WTC11 (cell line): ENCODE data around the gene SPSB4. TPM values are rescaled to one million over a fixed set of nuclear protein-coding genes. Genes with fewer than 3 reads are reported as not detected.

Experiments used
- ATAC-seq: fragments of 200-7000 bp; cut with Tn5 transposase; 2 replicates; pipeline ENCODE4 v1.10.0; 2021; ENCODE audit warnings: mild to moderate bottlenecking, moderate library complexity
- CTCF ChIA-PET: fragments of 300-600 bp; sonication (Branson Sonifier 250); formaldehyde crosslinking; loops from one replicate; lab custom pipeline; 2021; ENCODE audit warnings: antibody characterized with exemption; lab: Charles Lee
- POLR2A ChIA-PET: fragments of 350-600 bp; sonication (Branson Sonifier 250); formaldehyde crosslinking; loops from one replicate; lab custom pipeline; 2021; ENCODE audit warnings: antibody characterized with exemption; lab: Charles Lee
- DNase-seq: peaks from one replicate; pipeline ENCODE4 v3.0.0; 2021; ENCODE audit warnings: low spot score
- H3K27ac Mint-ChIP-seq: 2 replicates; pipeline ENCODE4 v1.8.0; 2021; ENCODE audit warnings: mixed read lengths
- H3K27me3 Mint-ChIP-seq: 2 replicates; pipeline ENCODE4 v1.8.0; 2021; ENCODE audit warnings: low read depth, mild to moderate bottlenecking, moderate library complexity, mixed read lengths
- H3K36me3 Mint-ChIP-seq: 2 replicates; pipeline ENCODE4 v1.8.0; 2021; ENCODE audit warnings: mixed read lengths
- H3K4me1 Mint-ChIP-seq: 2 replicates; pipeline ENCODE4 v1.8.0; 2022; ENCODE audit warnings: mixed read lengths
- H3K4me3 Mint-ChIP-seq: 2 replicates; pipeline ENCODE4 v1.8.0; 2021; ENCODE audit warnings: mild to moderate bottlenecking, moderate library complexity, mixed read lengths
- H3K9me3 Mint-ChIP-seq: 2 replicates; pipeline ENCODE4 v1.8.0; 2021; ENCODE audit warnings: mixed read lengths
- AFF4 ChIP-seq: sonication (generic); formaldehyde crosslinking; IDR thresholded peaks from 2 replicates; pipeline ENCODE4 v1.8.1; 2023; ENCODE audit warnings: mild to moderate bottlenecking, missing genetic modification reagents, borderline replicate concordance
- ATF3 ChIP-seq: sonication (generic); formaldehyde crosslinking; conservative IDR thresholded peaks from 2 replicates; pipeline ENCODE4 v1.8.1; 2022; ENCODE audit warnings: mild to moderate bottlenecking, missing genetic modification reagents
- ELF4 ChIP-seq: sonication (generic); formaldehyde crosslinking; IDR thresholded peaks from 2 replicates; pipeline ENCODE4 v1.8.1; 2022; ENCODE audit warnings: low read depth, mild to moderate bottlenecking, moderate library complexity, missing genetic modification reagents
- EMX1 ChIP-seq: fragments of 250-450 bp; sonication (Bioruptor Pico); IDR thresholded peaks from 2 replicates; pipeline ENCODE4 v1.8.0; 2021; ENCODE audit warnings: mild to moderate bottlenecking
- ESRRA ChIP-seq: sonication (generic); formaldehyde crosslinking; IDR thresholded peaks from 2 replicates; pipeline ENCODE4 v1.8.1; 2022; ENCODE audit warnings: mild to moderate bottlenecking, missing genetic modification reagents, borderline replicate concordance
- ETV6 ChIP-seq: sonication (generic); formaldehyde crosslinking; IDR thresholded peaks from 2 replicates; pipeline ENCODE4 v1.8.1; 2022; ENCODE audit warnings: mild to moderate bottlenecking, missing genetic modification reagents
- FOXP4 ChIP-seq: sonication (generic); formaldehyde crosslinking; IDR thresholded peaks from 2 replicates; pipeline ENCODE4 v1.8.0; 2022; ENCODE audit warnings: mild to moderate bottlenecking, missing genetic modification reagents
- GABPB1 ChIP-seq: sonication (generic); formaldehyde crosslinking; IDR thresholded peaks from 2 replicates; pipeline ENCODE4 v1.8.1; 2023; ENCODE audit warnings: mild to moderate bottlenecking, missing genetic modification reagents
- HMGA2 ChIP-seq: fragments of 250-450 bp; sonication (Bioruptor Pico); IDR thresholded peaks from 2 replicates; pipeline ENCODE4 v1.4.0; 2021; ENCODE audit warnings: mild to moderate bottlenecking, moderate library complexity
- KAT7 ChIP-seq: sonication (generic); formaldehyde crosslinking; IDR thresholded peaks from 2 replicates; pipeline ENCODE4 v1.8.1; 2023; ENCODE audit warnings: missing genetic modification reagents, mild to moderate bottlenecking, borderline replicate concordance
- MLX ChIP-seq: sonication (generic); formaldehyde crosslinking; IDR thresholded peaks from 2 replicates; pipeline ENCODE4 v1.8.1; 2023; ENCODE audit warnings: mild to moderate bottlenecking, missing genetic modification reagents, moderate library complexity
- MXD4 ChIP-seq: fragments of 250-450 bp; sonication (Bioruptor Pico); IDR thresholded peaks from 2 replicates; pipeline ENCODE4 v1.8.0; 2021; ENCODE audit warnings: mild to moderate bottlenecking, moderate library complexity, borderline replicate concordance
- MYBL2 ChIP-seq: sonication (generic); formaldehyde crosslinking; IDR thresholded peaks from 2 replicates; pipeline ENCODE4 v1.8.1; 2023; ENCODE audit warnings: mild to moderate bottlenecking, moderate library complexity, missing genetic modification reagents
- NR1H2 ChIP-seq: sonication (generic); formaldehyde crosslinking; IDR thresholded peaks from 2 replicates; pipeline ENCODE4 v1.9.0; 2021; ENCODE audit warnings: mild to moderate bottlenecking, moderate library complexity, missing genetic modification reagents
- OVOL2 ChIP-seq: fragments of 250-450 bp; sonication (Bioruptor Pico); IDR thresholded peaks from 2 replicates; pipeline ENCODE4 v1.9.0; 2021; ENCODE audit warnings: mild to moderate bottlenecking, borderline replicate concordance
- PREB ChIP-seq: sonication (generic); formaldehyde crosslinking; IDR thresholded peaks from 2 replicates; pipeline ENCODE4 v1.8.1; 2022; ENCODE audit warnings: mild to moderate bottlenecking, missing genetic modification reagents, moderate library complexity, borderline replicate concordance
- SMAD4 ChIP-seq: sonication (generic); formaldehyde crosslinking; IDR thresholded peaks from 2 replicates; pipeline ENCODE4 v1.8.0; 2022; ENCODE audit warnings: mild to moderate bottlenecking, missing genetic modification reagents
- SOX15 ChIP-seq: fragments of 250-450 bp; sonication (Bioruptor Pico); IDR thresholded peaks from 2 replicates; pipeline ENCODE4 v1.9.0; 2021; ENCODE audit warnings: mild to moderate bottlenecking
- SP1 ChIP-seq: sonication (generic); formaldehyde crosslinking; conservative IDR thresholded peaks from 2 replicates; pipeline ENCODE4 v1.8.1; 2022; ENCODE audit warnings: missing genetic modification reagents
- ZBTB21 ChIP-seq: sonication (generic); formaldehyde crosslinking; IDR thresholded peaks from 2 replicates; pipeline ENCODE4 v1.8.1; 2023; ENCODE audit warnings: mild to moderate bottlenecking, missing genetic modification reagents, borderline replicate concordance
- ZNF121 ChIP-seq: sonication (generic); formaldehyde crosslinking; IDR thresholded peaks from 2 replicates; pipeline ENCODE4 v1.8.0; 2023; ENCODE audit warnings: missing genetic modification reagents
- ZNF138 ChIP-seq: sonication (generic); formaldehyde crosslinking; conservative IDR thresholded peaks from 2 replicates; pipeline ENCODE4 v1.8.1; 2022; ENCODE audit warnings: mild to moderate bottlenecking, moderate library complexity, missing genetic modification reagents
- ZNF219 ChIP-seq: sonication (generic); formaldehyde crosslinking; IDR thresholded peaks from 2 replicates; pipeline ENCODE4 v1.8.0; 2023; ENCODE audit warnings: missing genetic modification reagents, mild to moderate bottlenecking, borderline replicate concordance
- ZNF232 ChIP-seq: sonication (generic); formaldehyde crosslinking; IDR thresholded peaks from 2 replicates; pipeline ENCODE4 v1.8.0; 2022; ENCODE audit warnings: mild to moderate bottlenecking, missing genetic modification reagents
- ZNF396 ChIP-seq: fragments of 250-450 bp; sonication (Bioruptor Pico); IDR thresholded peaks from 2 replicates; pipeline ENCODE4 v1.8.0; 2021; ENCODE audit warnings: mild to moderate bottlenecking, moderate library complexity, borderline replicate concordance
- total RNA-seq: library from RNA; stranded (reverse); gene quantifications from 3 replicates; pipeline ENCODE4 v1.2.3, GENCODE V29; 2021

The SPSB4 gene
- total RNA-seq, 1 experiment from 2014 or later = 19.7 TPM

- H3K27me3 Mint-ChIP-seq = peaks cover 10% of the 10 kb centered on the region
- DNase-seq (no peak), ATAC-seq (no peak)
- no peak overlapping the region for H3K27ac Mint-ChIP-seq
- peaks cover 5% of the 10 kb centered on the region; the same call in 1 of the 2 replicates for H3K36me3 Mint-ChIP-seq
- POLR2A ChIA-PET = no interaction called here
- H3K9me3 Mint-ChIP-seq = no peaks in the 10 kb centered on the region
- peaks cover 65% of the 10 kb centered on the region for H3K4me1 Mint-ChIP-seq
- CTCF ChIA-PET = interaction anchor here (0.5 to 2.0 kb wide), 2 partner anchors 16 to 38 kb away, joined by 3 to 5 read pairs; no protein-coding TSS in a partner anchor
- TF ChIP-seq ATF3 (CRISPR knock-in tag) (no peak), SMAD4 (no peak), ELF4 (CRISPR knock-in tag) (no peak), ESRRA (CRISPR knock-in tag) (no peak), EMX1 (CRISPR knock-in tag) (no peak), PREB (CRISPR knock-in tag) (no peak), ETV6 (CRISPR knock-in tag) (no peak), MYBL2 (CRISPR knock-in tag) (no peak), ZNF121 (CRISPR knock-in tag) (no peak), OVOL2 (no peak), GABPB1 (CRISPR knock-in tag) (no peak), ZNF232 (no peak), MXD4 (CRISPR knock-in tag) (no peak), KAT7 (no peak), SP1 (no peak), HMGA2 (no peak), ZNF138 (CRISPR knock-in tag) (no peak)
- no peak overlapping the region for H3K4me3 Mint-ChIP-seq
Observed at GRCh38 chr3:141067206-141067974, 16.2 kb downstream of the SPSB4 start.

GRCh38 chr3:141070229-141070628 is 19.1 kb downstream of the SPSB4 start:
- Mint-ChIP-seq H3K27me3 (peaks cover 10% of the 10 kb centered on the region), H3K36me3 (peaks cover 5% of the 10 kb centered on the region; the same call in 1 of the 2 replicates), H3K27ac (no peak overlapping the region), H3K9me3 (no peaks in the 10 kb centered on the region), H3K4me1 (peaks cover 78% of the 10 kb centered on the region), H3K4me3 (no peak overlapping the region)
- ChIA-PET POLR2A (interaction anchor here (1.3 kb wide), 1 partner anchor 10 kb away, joined by 4 read pairs; no protein-coding TSS in a partner anchor), CTCF (interaction anchor here (1.2 to 8.4 kb wide), 4 partner anchors 19 to 45 kb away, joined by 5 to 114 read pairs (median 9); partner anchors contain the start of gene SPSB4)
- DNase-seq = no peak
- ATAC-seq = no peak
- TF ChIP-seq ESRRA (CRISPR knock-in tag) (no peak), NR1H2 (CRISPR knock-in tag) (no peak), ZBTB21 (CRISPR knock-in tag) (no peak), ZNF121 (CRISPR knock-in tag) (no peak), MLX (CRISPR knock-in tag) (no peak), ELF4 (CRISPR knock-in tag) (no peak), FOXP4 (CRISPR knock-in tag) (no peak), AFF4 (CRISPR knock-in tag) (no peak), ZNF396 (no peak), SOX15 (no peak), ZNF219 (no peak)
